Esophagus squamous epithelium (tissue), 4 donors: ENCODE results near the gene LRRFIP2.
"Not testable (repeated sequence)": the region's sequence is repeated elsewhere in the genome, so short reads cannot be mapped to it uniquely, and the experiment has no call there.

Experiments
- POLR2A ChIP-seq, 4 donors: fragments of 450-650 bp; IDR thresholded peaks; one replicate each; pipeline ENCODE4 v1.6.1; 2017; ENCODE audit warnings: antibody characterized with exemption in 4 of 4, mild to moderate bottlenecking in 4 of 4, moderate library complexity in 3 of 4
- TF ChIP-seq, protein P1 (sequence below), 6 experiments: fragments of 450-650 bp in 4 of 6; fragments of 200-600 bp in 2 of 6; sonication (generic) in 2 of 6; IDR thresholded peaks; one replicate each; pipeline ENCODE4 v1.5.1; 2016 to 2019; ENCODE audit warnings: antibody characterized with exemption in 6 of 6, mild to moderate bottlenecking in 4 of 6, moderate library complexity in 4 of 6

DNA sequence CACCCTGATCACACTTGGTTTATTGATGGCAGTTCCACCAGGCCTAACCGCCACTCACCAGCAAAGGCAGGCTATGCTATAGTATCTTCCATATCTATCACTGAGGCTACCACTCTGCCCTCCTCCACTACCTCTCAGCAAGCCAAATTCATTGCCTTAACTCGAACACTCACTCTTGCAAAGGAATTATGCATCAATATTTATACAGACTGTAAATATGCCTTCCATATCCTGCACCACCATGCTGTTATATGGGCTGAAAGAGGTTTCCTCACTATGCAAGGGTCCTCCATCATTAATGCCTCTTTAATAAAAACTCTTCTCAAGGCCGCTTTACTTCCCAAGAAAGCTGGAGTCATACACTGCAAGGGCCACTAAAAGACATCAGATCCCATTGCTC is 33.6 kb upstream of the LRRFIP2 start:
- TF ChIP-seq, protein P1, sequence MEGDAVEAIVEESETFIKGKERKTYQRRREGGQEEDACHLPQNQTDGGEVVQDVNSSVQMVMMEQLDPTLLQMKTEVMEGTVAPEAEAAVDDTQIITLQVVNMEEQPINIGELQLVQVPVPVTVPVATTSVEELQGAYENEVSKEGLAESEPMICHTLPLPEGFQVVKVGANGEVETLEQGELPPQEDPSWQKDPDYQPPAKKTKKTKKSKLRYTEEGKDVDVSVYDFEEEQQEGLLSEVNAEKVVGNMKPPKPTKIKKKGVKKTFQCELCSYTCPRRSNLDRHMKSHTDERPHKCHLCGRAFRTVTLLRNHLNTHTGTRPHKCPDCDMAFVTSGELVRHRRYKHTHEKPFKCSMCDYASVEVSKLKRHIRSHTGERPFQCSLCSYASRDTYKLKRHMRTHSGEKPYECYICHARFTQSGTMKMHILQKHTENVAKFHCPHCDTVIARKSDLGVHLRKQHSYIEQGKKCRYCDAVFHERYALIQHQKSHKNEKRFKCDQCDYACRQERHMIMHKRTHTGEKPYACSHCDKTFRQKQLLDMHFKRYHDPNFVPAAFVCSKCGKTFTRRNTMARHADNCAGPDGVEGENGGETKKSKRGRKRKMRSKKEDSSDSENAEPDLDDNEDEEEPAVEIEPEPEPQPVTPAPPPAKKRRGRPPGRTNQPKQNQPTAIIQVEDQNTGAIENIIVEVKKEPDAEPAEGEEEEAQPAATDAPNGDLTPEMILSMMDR (IDR thresholded peaks at IDR 0.05), result not testable (repeated sequence)
- not testable (repeated sequence) for TF ChIP-seq POLR2A (IDR thresholded peaks at IDR 0.05)
